NCI-H748 (cell line): Measurements from ENCODE around the gene HOXA3.

Source experiments
- DNase-seq: peaks from one replicate; lab custom pipeline; 2025; ENCODE audit not compliant: unreplicated experiment; lab: John Stamatoyannopoulos, UW

Gene HOXA3

GRCh38 chr7:27116962-27117886, 35.2 kb downstream of the HOXA3 start:
- no peak for DNase-seq

- no peak for DNase-seq
Observed at GRCh38 chr7:27116031-27116961, 36.1 kb downstream of the HOXA3 start.

GRCh38 chr7:27115221-27116026, 37.0 kb downstream of the HOXA3 start:
- DNase-seq: no peak

- no peak for DNase-seq
Observed at GRCh38 chr7:27114881-27115220, 37.5 kb downstream of the HOXA3 start.

GRCh38 chr7:27113991-27114769, 38.2 kb downstream of the HOXA3 start:
- DNase-seq: peak; percentile 76

GRCh38 chr7:27112955-27113949, 39.1 kb downstream of the HOXA3 start:
- peak; percentile 76 for DNase-seq

GRCh38 chr7:27112361-27112760, 40.0 kb downstream of the HOXA3 start:
- no peak for DNase-seq

GRCh38 chr7:27111751-27112277, 40.6 kb downstream of the HOXA3 start:
- DNase-seq: no peak

- no peak for DNase-seq
Observed at GRCh38 chr7:27111042-27111750, 41.2 kb downstream of the HOXA3 start.

- no peak for DNase-seq
Observed at GRCh38 chr7:27110186-27111031, 42.0 kb downstream of the HOXA3 start.

- DNase-seq: no peak
Observed at GRCh38 chr7:27109466-27110185, 42.8 kb downstream of the HOXA3 start.

- no peak for DNase-seq
Observed at GRCh38 chr7:27108390-27109127, 43.8 kb downstream of the HOXA3 start.

GRCh38 chr7:27107391-27108381, 44.7 kb downstream of the HOXA3 start:
- no peak for DNase-seq

- no peak for DNase-seq
Observed at GRCh38 chr7:27106901-27107240, 45.5 kb downstream of the HOXA3 start.
